Body of pancreas (tissue), 4 donors: ENCODE measurements around the gene GALNT9. TPM values are rescaled to one million over a fixed set of nuclear protein-coding genes. Genes with fewer than 3 reads are reported as not detected.

ENCODE experiments used
- ATAC-seq: fragments of 150-250 bp; one replicate; pipeline ENCODE4 v1.9.1; 2016
- DNase-seq, 4 donors: peaks; one replicate each; pipeline ENCODE4 v3.0.0-alpha.2; 2019
- H3K27ac ChIP-seq, 4 donors: fragments of 200-600 bp; sonication (generic); 1 replicate in 3 of 4; 2 replicates in 1 of 4; pipeline versions ENCODE4 v1.5.1 to v1.6.1; 2016 to 2019; ENCODE audit warnings: mild to moderate bottlenecking in 1 of 4, mixed read lengths in 1 of 4, moderate library complexity in 1 of 4
- H3K27me3 ChIP-seq, 2 donors: fragments of 200-600 bp; sonication (generic); one replicate each; pipeline ENCODE4 v1.6.0; 2016; ENCODE audit warnings: mild to moderate bottlenecking in 1 of 2
- H3K36me3 ChIP-seq, 2 donors: fragments of 200-600 bp; sonication (generic); replicated peaks in 1 of 2; 2 replicates each; pipeline ENCODE4 v1.5.1; 2016; ENCODE audit warnings: low read depth in 2 of 2; ENCODE audit not compliant: insufficient read depth in 1 of 2
- H3K4me1 ChIP-seq: fragments of 200-600 bp; sonication (generic); one replicate; pipeline ENCODE4 v1.6.0; 2016
- H3K4me3 ChIP-seq, 2 donors: fragments of 200-600 bp; sonication (generic); 1 replicate in 1 of 2; 2 replicates in 1 of 2; pipeline ENCODE4 v1.5.1; 2016 to 2019
- H3K9me3 ChIP-seq, 3 donors: fragments of 200-600 bp; sonication (generic); 1 replicate in 2 of 3; 2 replicates in 1 of 3; pipeline ENCODE4 v1.5.1; 2016
- CTCF ChIP-seq, 7 experiments: fragments of 450-650 bp in 4 of 7; fragments of 200-600 bp in 3 of 7; sonication (generic) in 3 of 7; IDR thresholded peaks; one replicate each; pipeline ENCODE4 v1.5.1; 2016 to 2019; ENCODE audit warnings: antibody characterized with exemption in 7 of 7
- POLR2A ChIP-seq, 3 donors: fragments of 450-650 bp; IDR thresholded peaks; one replicate each; pipeline ENCODE4 v1.6.1; 2016; ENCODE audit warnings: antibody characterized with exemption in 3 of 3, mild to moderate bottlenecking in 2 of 3
- WGBS, 2 donors: methylation state at CpG; one replicate each; pipeline ENCODE4 v1.1.5; 2017; 5-methylcytosine and 5-hydroxymethylcytosine counted together
- intact Hi-C: fragments of 100-400 bp; cut with DNase I; formaldehyde crosslinking; loops from one replicate; pipeline ENCODE4 v1.15.1; 2023
- total RNA-seq, 2 donors: library from RNA; depleted of rRNA; stranded (reverse); fragments of >200 nt; gene quantifications; one replicate each; pipeline ENCODE4 v1.1.0, GENCODE V29; 2016

GALNT9 gene
- total RNA-seq, 2 donors from 2014 or later: not detected

- DNase-seq: no peak
- Histone ChIP-seq H3K9me3 (no peaks in the 10 kb centered on the region), H3K27ac (no peak overlapping the region), H3K4me1 (no peaks in the 10 kb centered on the region), H3K27me3 (no peaks in the 10 kb centered on the region), H3K4me3 (no peak overlapping the region), H3K36me3 (no peaks in the 10 kb centered on the region)
- intact Hi-C loops: no loop called here
- ATAC-seq: no peak
- TF ChIP-seq POLR2A (IDR thresholded peaks at IDR 0.05) (no peak), CTCF (IDR thresholded peaks at IDR 0.05) (no peak)
- 54 to 57% methylated on average over 11 to 14 of the region's 14 CpGs for WGBS, 2 donors
Observed at GRCh38 chr12:132218527-132218875, 110.9 kb downstream of the GALNT9 start.

- intact Hi-C loops: no loop called here
Observed at GRCh38 chr12:132217800-132218526, 111.4 kb downstream of the GALNT9 start.

GRCh38 chr12:132217371-132217770 is 112.0 kb downstream of the GALNT9 start:
- no peaks in the 10 kb centered on the region for H3K27me3 ChIP-seq
- ATAC-seq: no peak
- TF ChIP-seq CTCF (IDR thresholded peaks at IDR 0.05): no peak
- no peak for TF ChIP-seq POLR2A (IDR thresholded peaks at IDR 0.05)
- intact Hi-C loops: no loop called here
- WGBS, 2 donors: 78 to 81% methylated on average over 1 of the region's 1 CpG
- H3K4me1 ChIP-seq: no peaks in the 10 kb centered on the region
- H3K9me3 ChIP-seq: no peaks in the 10 kb centered on the region
- H3K4me3 ChIP-seq: no peak overlapping the region
- no peak for DNase-seq
- H3K27ac ChIP-seq: no peak overlapping the region
- no peaks in the 10 kb centered on the region for H3K36me3 ChIP-seq

More at GRCh38 chr12:132217800-132218526, 111.4 kb downstream of the GALNT9 start:
- ATAC-seq (no peak), DNase-seq (no peak)
- TF ChIP-seq CTCF (IDR thresholded peaks at IDR 0.05) (no peak), POLR2A (IDR thresholded peaks at IDR 0.05) (no peak)
- Histone ChIP-seq H3K36me3 (no peaks in the 10 kb centered on the region), H3K4me1 (no peaks in the 10 kb centered on the region), H3K9me3 (no peaks in the 10 kb centered on the region), H3K27ac (no peak overlapping the region), H3K4me3 (no peak overlapping the region), H3K27me3 (no peaks in the 10 kb centered on the region)
- 42 to 58% methylated on average over 7 of the region's 7 CpGs for WGBS, 2 donors

- WGBS, 2 donors: 62 to 75% methylated on average over 15 to 21 of the region's 21 CpGs
- H3K36me3 ChIP-seq: no peaks in the 10 kb centered on the region
- intact Hi-C loops: no loop called here
- no peak for TF ChIP-seq POLR2A (IDR thresholded peaks at IDR 0.05)
- TF ChIP-seq CTCF (IDR thresholded peaks at IDR 0.05): no peak
- no peaks in the 10 kb centered on the region for H3K9me3 ChIP-seq
- DNase-seq: no peak
- no peak for ATAC-seq
- H3K27ac ChIP-seq: no peak overlapping the region
- no peaks in the 10 kb centered on the region for H3K4me1 ChIP-seq
- H3K4me3 ChIP-seq: no peak overlapping the region
- no peaks in the 10 kb centered on the region for H3K27me3 ChIP-seq
Observed at GRCh38 chr12:132216354-132216987, 112.9 kb downstream of the GALNT9 start.
